SU-DHL-6 (cell line): Measurements from ENCODE around the gene C1QL2.

Experiments
- H2AFZ ChIP-seq: fragments of 200-600 bp; sonication (generic); 2 replicates; pipeline ENCODE4 v1.6.1; 2014; ENCODE audit warnings: low read depth, mild to moderate bottlenecking, moderate library complexity, mixed read lengths, antibody characterized with exemption, low read length; ENCODE audit not compliant: severe bottlenecking
- H3F3A ChIP-seq: fragments of 200-600 bp; shearing (Covaris generic); 2 replicates; pipeline ENCODE4 v1.6.0; 2016; ENCODE audit warnings: antibody characterized with exemption, mild to moderate bottlenecking; ENCODE audit not compliant: insufficient read depth
- H3K27ac ChIP-seq: fragments of 200-600 bp; sonication (generic); 2 replicates; pipeline ENCODE4 v1.5.1; 2016; ENCODE audit warnings: low read depth, mild to moderate bottlenecking, low read length, moderate library complexity, mixed read lengths
- H3K27me3 ChIP-seq: fragments of 200-600 bp; sonication (generic), shearing (Covaris generic); 2 replicates; pipeline ENCODE4 v1.6.0; 2014; ENCODE audit warnings: mild to moderate bottlenecking, low read length
- H3K36me3 ChIP-seq: fragments of 200-600 bp; sonication (generic); 2 replicates; pipeline ENCODE4 v1.6.1; 2014; ENCODE audit warnings: mild to moderate bottlenecking, low read length, mixed read lengths
- H3K4me2 ChIP-seq: fragments of 300-600, 200-600 bp; shearing (Covaris generic), sonication (generic); 2 replicates; pipeline ENCODE4 v1.6.0; 2014; ENCODE audit warnings: low read length, low read depth, mild to moderate bottlenecking; ENCODE audit not compliant: poor library complexity, severe bottlenecking
- H3K4me3 ChIP-seq: fragments of 200-600 bp; sonication (generic); 2 replicates; pipeline ENCODE4 v1.5.1; 2014; ENCODE audit warnings: antibody characterized with exemption, low read length, mild to moderate bottlenecking, mixed read lengths; ENCODE audit not compliant: insufficient read depth, poor library complexity, severe bottlenecking
- H3K79me2 ChIP-seq: fragments of 200-600 bp; sonication (generic); 2 replicates; pipeline ENCODE4 v1.6.1; 2014; ENCODE audit warnings: mild to moderate bottlenecking, low read length, moderate library complexity; ENCODE audit not compliant: insufficient read depth
- H3K9ac ChIP-seq: fragments of 200-600 bp; sonication (generic); 2 replicates; pipeline ENCODE4 v1.7.0; 2014; ENCODE audit warnings: mild to moderate bottlenecking, low read length
- H3K9me2 ChIP-seq: fragments of 200-600 bp; sonication (generic); replicated peaks from 2 replicates; pipeline ENCODE4 v1.6.1; 2014; ENCODE audit warnings: low read length; ENCODE audit not compliant: insufficient read depth
- H3K9me3 ChIP-seq: fragments of 200-600 bp; sonication (generic); 2 replicates; pipeline ENCODE4 v1.6.1; 2014; ENCODE audit warnings: low read length, mixed read lengths; ENCODE audit not compliant: insufficient read depth
- H4K20me1 ChIP-seq: fragments of 200-600 bp; sonication (generic); 2 replicates; pipeline ENCODE4 v1.6.1; 2014; ENCODE audit warnings: low read depth, mild to moderate bottlenecking, antibody characterized with exemption, low read length, moderate library complexity, mixed read lengths
- CTCF ChIP-seq: fragments of 200-600 bp; sonication (generic); IDR thresholded peaks from one replicate; pipeline ENCODE4 v1.5.1; 2017; ENCODE audit warnings: antibody characterized with exemption, mild to moderate bottlenecking, low read length, moderate library complexity; ENCODE audit not compliant: insufficient read depth, poor library complexity, severe bottlenecking
- EZH2phosphoT487 ChIP-seq: fragments of 200-600 bp; sonication (generic), shearing (Covaris generic); conservative IDR thresholded peaks from 2 replicates; pipeline ENCODE4 v1.6.1; 2018; ENCODE audit warnings: mild to moderate bottlenecking, antibody characterized with exemption, low read length, moderate library complexity, mixed read lengths

Gene C1QL2

GRCh38 chr2:119169717-119170116 is 11.2 kb upstream of the C1QL2 start:
- Histone ChIP-seq H2AFZ (no peak overlapping the region), H3K36me3 (no peaks in the 10 kb centered on the region), H3K9me3 (no peaks in the 10 kb centered on the region), H3K4me2 (no peak overlapping the region), H3K9me2 (no peaks in the 10 kb centered on the region), H3K9ac (no peak overlapping the region), H3K27me3 (no peaks in the 10 kb centered on the region), H3F3A (no peaks in the 10 kb centered on the region), H3K4me3 (no peak overlapping the region), H4K20me1 (no peaks in the 10 kb centered on the region), H3K27ac (no peak overlapping the region), H3K79me2 (no peaks in the 10 kb centered on the region)
- TF ChIP-seq CTCF (no peak), EZH2phosphoT487 (no peak)

DNA sequence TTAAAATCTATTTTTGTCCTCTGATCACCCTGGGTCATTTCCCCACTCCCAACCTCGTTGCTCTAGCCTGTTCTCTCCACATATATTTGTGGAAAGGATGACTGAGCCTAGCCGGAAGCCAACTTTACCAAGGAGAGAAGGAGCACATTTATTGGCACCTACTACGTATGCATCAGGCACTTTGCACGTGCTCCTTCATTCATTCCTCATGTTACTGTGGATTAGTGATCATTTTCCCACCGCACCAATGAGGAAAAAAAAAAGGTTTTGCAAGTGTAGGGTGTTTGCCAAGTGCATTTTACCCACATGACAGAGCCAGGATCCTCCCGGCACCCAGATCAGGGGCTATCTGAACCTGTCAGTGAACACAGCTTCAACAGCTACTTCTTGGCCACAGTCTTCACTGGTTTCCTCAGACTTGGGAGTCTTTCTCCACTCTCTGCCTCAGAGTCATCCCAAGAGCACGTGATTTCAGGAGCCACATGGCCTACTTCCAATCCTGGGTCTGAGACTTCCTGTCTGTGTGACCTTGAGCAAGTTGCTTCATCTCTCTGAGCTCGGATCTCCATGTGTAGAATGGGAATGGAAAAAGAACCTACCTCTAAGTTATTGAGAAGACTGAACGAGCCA is 1.9 kb upstream of the C1QL2 start:
- no peaks in the 10 kb centered on the region for H3K79me2 ChIP-seq

DNA sequence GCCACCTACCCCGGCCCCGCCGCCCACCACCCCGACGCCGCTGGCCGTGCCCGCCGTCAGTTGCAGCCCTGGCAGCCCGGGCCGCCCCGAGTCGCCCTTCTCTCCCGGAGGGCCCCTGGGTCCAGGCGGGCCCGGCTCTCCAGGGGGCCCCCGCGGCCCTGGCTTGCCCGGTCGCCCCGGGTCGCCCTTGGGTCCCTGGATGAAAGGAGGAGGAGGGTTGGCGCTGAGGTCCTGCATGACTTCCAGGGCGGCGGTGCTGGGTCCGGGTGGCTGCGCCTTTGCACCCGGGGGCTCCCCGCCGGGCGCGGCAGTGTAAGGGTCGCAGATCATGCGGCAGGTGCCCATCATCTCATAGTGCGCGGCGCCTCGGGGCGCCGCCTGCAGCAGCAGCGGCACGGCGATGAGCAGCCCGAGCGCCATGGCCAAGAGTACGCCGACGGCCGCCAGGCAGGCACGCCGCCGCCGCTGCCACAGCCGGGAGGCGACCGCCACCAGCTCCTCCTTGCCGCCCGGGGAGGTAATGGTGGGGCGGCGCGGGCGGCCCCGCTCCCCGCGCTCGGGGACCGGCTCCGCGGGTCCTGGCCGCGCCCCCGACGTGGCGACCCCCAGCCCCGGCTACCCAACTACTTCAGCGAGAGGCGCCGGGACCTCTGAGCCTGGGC is 570 bp downstream of the C1QL2 start:
- Histone ChIP-seq H3K9me2 (no peaks in the 10 kb centered on the region), H3K4me3 (no peak overlapping the region), H3K27ac (no peak overlapping the region), H3K27me3 (no peaks in the 10 kb centered on the region), H3K79me2 (no peaks in the 10 kb centered on the region), H3K36me3 (no peaks in the 10 kb centered on the region), H4K20me1 (no peaks in the 10 kb centered on the region), H2AFZ (no peak overlapping the region), H3K4me2 (no peak overlapping the region), H3K9ac (no peak overlapping the region), H3K9me3 (no peaks in the 10 kb centered on the region), H3F3A (no peaks in the 10 kb centered on the region)
- TF ChIP-seq EZH2phosphoT487 (no peak), CTCF (no peak)

More for the DNA sequence above, 1.9 kb upstream of the C1QL2 start:
- H3K4me3 ChIP-seq: no peak overlapping the region
- H3K27me3 ChIP-seq: no peaks in the 10 kb centered on the region
- H3F3A ChIP-seq: no peaks in the 10 kb centered on the region
- H2AFZ ChIP-seq: no peak overlapping the region
- no peak overlapping the region for H3K27ac ChIP-seq
- no peak overlapping the region for H3K9ac ChIP-seq
- no peak overlapping the region for H3K4me2 ChIP-seq
- no peaks in the 10 kb centered on the region for H4K20me1 ChIP-seq
- H3K9me2 ChIP-seq: no peaks in the 10 kb centered on the region
- TF ChIP-seq EZH2phosphoT487 (no peak), CTCF (no peak)
- H3K36me3 ChIP-seq: no peaks in the 10 kb centered on the region
- H3K9me3 ChIP-seq: no peaks in the 10 kb centered on the region
